SK-N-SH treated with all-trans-retinoic acid at 6 μM for 48 hours (cell line): ENCODE data around the gene MTCH2.

Experiments used
- ATAC-seq: fragments of 200-7000 bp; cut with Tn5 transposase; 3 replicates; pipeline ENCODE4 v1.9.1; 2020; ENCODE audit warnings: mild to moderate bottlenecking, moderate library complexity
- ARNTL ChIP-seq: fragments of 450-650 bp; formaldehyde crosslinking; IDR thresholded peaks from 2 replicates; pipeline ENCODE4 v1.5.0; 2020; ENCODE audit warnings: low read depth, mild to moderate bottlenecking, moderate library complexity, borderline replicate concordance
- BACH2 ChIP-seq: fragments of 250-450 bp; sonication (Bioruptor Pico); IDR thresholded peaks from 2 replicates; pipeline ENCODE4 v1.9.0; 2021; ENCODE audit warnings: mild to moderate bottlenecking, borderline replicate concordance
- CSDC2 ChIP-seq: fragments of 250-450 bp; sonication (Bioruptor Pico); IDR thresholded peaks from 2 replicates; pipeline ENCODE4 v1.5.0; 2020; ENCODE audit warnings: mild to moderate bottlenecking, moderate library complexity
- ESRRG ChIP-seq: fragments of 250-450 bp; sonication (Bioruptor Pico); IDR thresholded peaks from 2 replicates; pipeline ENCODE4 v1.6.1; 2021; ENCODE audit warnings: mild to moderate bottlenecking
- GLIS3 ChIP-seq: fragments of 250-450 bp; sonication (Bioruptor Pico); IDR thresholded peaks from 2 replicates; pipeline ENCODE4 v1.5.0; 2020; ENCODE audit warnings: mild to moderate bottlenecking, moderate library complexity
- ISL1 ChIP-seq: fragments of 250-450 bp; sonication (Bioruptor Pico); IDR thresholded peaks from 2 replicates; pipeline ENCODE4 v2.1.2; 2022; ENCODE audit warnings: mild to moderate bottlenecking, moderate library complexity
- OSR1 ChIP-seq: fragments of 250-450 bp; sonication (Bioruptor Pico); IDR thresholded peaks from 2 replicates; pipeline ENCODE4 v1.8.0; 2022; ENCODE audit warnings: moderate library complexity, mild to moderate bottlenecking, inconsistent platforms
- PPARA ChIP-seq: fragments of 250-450 bp; sonication (Bioruptor Pico); IDR thresholded peaks from 2 replicates; pipeline ENCODE4 v1.5.0; 2020; ENCODE audit warnings: mild to moderate bottlenecking, borderline replicate concordance
- RARB ChIP-seq: fragments of 250-450 bp; sonication (Bioruptor Pico); IDR thresholded peaks from 2 replicates; pipeline ENCODE4 v1.8.0; 2021; ENCODE audit warnings: mild to moderate bottlenecking, moderate library complexity
- SNAI2 ChIP-seq: fragments of 250-450 bp; sonication (Bioruptor Pico); IDR thresholded peaks from 2 replicates; pipeline ENCODE4 v1.5.0; 2020; ENCODE audit warnings: mild to moderate bottlenecking, moderate library complexity
- TOX ChIP-seq: fragments of 250-450 bp; sonication (Bioruptor Pico); IDR thresholded peaks from 2 replicates; pipeline ENCODE4 v1.8.0; 2021; ENCODE audit warnings: mild to moderate bottlenecking, moderate library complexity, borderline replicate concordance
- ZFP3 ChIP-seq: fragments of 250-450 bp; sonication (Bioruptor Pico); IDR thresholded peaks from 2 replicates; pipeline ENCODE4 v1.5.0; 2020; ENCODE audit warnings: mild to moderate bottlenecking, moderate library complexity
- ZFP30 ChIP-seq: fragments of 450-650 bp; formaldehyde crosslinking; IDR thresholded peaks from 2 replicates; pipeline ENCODE4 v1.5.0; 2022; ENCODE audit warnings: mild to moderate bottlenecking, moderate library complexity
- ZNF565 ChIP-seq: fragments of 450-650 bp; formaldehyde crosslinking; conservative IDR thresholded peaks from 2 replicates; pipeline ENCODE4 v1.5.0; 2020; ENCODE audit warnings: low read depth, mild to moderate bottlenecking, moderate library complexity
- ZNF8 ChIP-seq: fragments of 450-650 bp; formaldehyde crosslinking; IDR thresholded peaks from 2 replicates; pipeline ENCODE4 v1.5.0; 2020; ENCODE audit warnings: mild to moderate bottlenecking, moderate library complexity
- TF ChIP-seq, protein P1 (sequence below): fragments of 250-450 bp; sonication (Bioruptor Pico); IDR thresholded peaks from 2 replicates; pipeline ENCODE4 v1.5.0; 2020; ENCODE audit warnings: mild to moderate bottlenecking, moderate library complexity
- TF ChIP-seq, protein P2 (sequence below): fragments of 250-450 bp; sonication (Bioruptor Pico); IDR thresholded peaks from 2 replicates; pipeline ENCODE4 v1.8.0; 2020; ENCODE audit warnings: mild to moderate bottlenecking, moderate library complexity, borderline replicate concordance
- TF ChIP-seq, protein P3 (sequence below): fragments of 250-450 bp; sonication (Bioruptor Pico); IDR thresholded peaks from 2 replicates; pipeline ENCODE4 v1.5.1; 2020; ENCODE audit warnings: low read depth, mild to moderate bottlenecking, moderate library complexity
- TF ChIP-seq, protein P4 (sequence below): fragments of 250-450 bp; sonication (Bioruptor Pico); IDR thresholded peaks from 2 replicates; pipeline ENCODE4 v1.8.0; 2021; ENCODE audit warnings: low read depth, mild to moderate bottlenecking, moderate library complexity, borderline replicate concordance

The MTCH2 gene

DNA sequence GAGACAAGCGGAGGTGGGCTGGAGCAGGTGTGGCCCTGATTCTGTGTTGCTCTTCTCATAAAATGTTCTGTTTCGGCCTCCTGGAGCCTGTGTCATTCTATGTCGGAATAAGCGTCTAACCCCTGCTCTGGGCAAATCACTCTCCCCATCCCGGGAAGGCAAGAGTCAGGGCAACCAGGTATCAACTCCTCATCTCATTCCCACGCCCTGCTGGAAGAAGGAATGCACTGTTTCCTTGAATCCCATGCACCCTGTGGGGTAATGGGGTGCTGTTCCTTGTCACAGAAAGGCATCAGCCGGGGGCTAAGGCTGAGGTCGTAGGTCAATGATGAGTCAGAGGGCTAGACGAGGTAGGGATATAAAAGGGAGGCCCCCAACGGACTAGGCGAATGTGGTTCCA is 53.2 kb downstream of the MTCH2 start (continued):
- TF ChIP-seq, protein P1, sequence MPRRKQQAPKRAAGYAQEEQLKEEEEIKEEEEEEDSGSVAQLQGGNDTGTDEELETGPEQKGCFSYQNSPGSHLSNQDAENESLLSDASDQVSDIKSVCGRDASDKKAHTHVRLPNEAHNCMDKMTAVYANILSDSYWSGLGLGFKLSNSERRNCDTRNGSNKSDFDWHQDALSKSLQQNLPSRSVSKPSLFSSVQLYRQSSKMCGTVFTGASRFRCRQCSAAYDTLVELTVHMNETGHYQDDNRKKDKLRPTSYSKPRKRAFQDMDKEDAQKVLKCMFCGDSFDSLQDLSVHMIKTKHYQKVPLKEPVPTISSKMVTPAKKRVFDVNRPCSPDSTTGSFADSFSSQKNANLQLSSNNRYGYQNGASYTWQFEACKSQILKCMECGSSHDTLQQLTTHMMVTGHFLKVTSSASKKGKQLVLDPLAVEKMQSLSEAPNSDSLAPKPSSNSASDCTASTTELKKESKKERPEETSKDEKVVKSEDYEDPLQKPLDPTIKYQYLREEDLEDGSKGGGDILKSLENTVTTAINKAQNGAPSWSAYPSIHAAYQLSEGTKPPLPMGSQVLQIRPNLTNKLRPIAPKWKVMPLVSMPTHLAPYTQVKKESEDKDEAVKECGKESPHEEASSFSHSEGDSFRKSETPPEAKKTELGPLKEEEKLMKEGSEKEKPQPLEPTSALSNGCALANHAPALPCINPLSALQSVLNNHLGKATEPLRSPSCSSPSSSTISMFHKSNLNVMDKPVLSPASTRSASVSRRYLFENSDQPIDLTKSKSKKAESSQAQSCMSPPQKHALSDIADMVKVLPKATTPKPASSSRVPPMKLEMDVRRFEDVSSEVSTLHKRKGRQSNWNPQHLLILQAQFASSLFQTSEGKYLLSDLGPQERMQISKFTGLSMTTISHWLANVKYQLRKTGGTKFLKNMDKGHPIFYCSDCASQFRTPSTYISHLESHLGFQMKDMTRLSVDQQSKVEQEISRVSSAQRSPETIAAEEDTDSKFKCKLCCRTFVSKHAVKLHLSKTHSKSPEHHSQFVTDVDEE: no peak
- no peak for TF ChIP-seq ESRRG (CRISPR knock-in tag)

DNA sequence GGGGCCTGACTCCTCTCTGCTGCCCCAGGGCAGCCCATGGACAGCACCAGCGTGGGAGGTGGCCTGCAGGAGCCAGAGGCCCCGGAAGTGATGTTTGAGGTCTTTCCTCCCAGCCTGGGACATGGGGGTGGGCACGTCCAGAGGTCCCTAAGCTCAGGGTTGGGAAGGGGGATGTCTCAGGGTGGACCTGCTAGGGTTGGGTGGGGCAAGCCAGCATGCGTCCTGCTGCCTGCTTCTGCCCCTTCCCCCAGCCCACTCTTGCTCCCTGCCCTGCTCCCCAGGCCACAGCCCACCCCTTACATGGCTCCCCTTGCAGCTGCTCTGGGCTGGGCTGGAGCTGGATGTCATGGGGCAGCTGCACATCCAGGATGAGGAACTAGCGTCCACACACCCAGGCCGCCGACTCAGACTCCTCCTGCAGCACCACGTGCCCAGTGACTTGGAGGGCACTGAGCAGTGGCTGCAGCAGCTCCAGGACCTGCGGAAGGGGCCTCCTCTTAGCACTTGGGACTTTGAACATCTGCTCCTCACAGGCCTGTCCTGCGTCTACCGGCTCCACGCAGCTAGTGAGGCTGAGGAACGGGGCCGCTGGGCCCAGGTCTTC is 54.5 kb downstream of the MTCH2 start:
- TF ChIP-seq OSR1 (no peak), CSDC2 (CRISPR knock-in tag) (no peak), RARB (no peak), ZNF8 (CRISPR knock-in tag) (no peak), BACH2 (CRISPR knock-in tag) (no peak), ZNF565 (no peak), PPARA (CRISPR knock-in tag) (no peak), ZFP30 (CRISPR knock-in tag) (no peak), TOX (no peak), SNAI2 (CRISPR knock-in tag) (no peak), GLIS3 (CRISPR knock-in tag) (no peak), ISL1 (CRISPR knock-in tag) (no peak), ARNTL (no peak), ESRRG (CRISPR knock-in tag) (no peak), ZFP3 (CRISPR knock-in tag) (no peak)
- TF ChIP-seq, protein P2, sequence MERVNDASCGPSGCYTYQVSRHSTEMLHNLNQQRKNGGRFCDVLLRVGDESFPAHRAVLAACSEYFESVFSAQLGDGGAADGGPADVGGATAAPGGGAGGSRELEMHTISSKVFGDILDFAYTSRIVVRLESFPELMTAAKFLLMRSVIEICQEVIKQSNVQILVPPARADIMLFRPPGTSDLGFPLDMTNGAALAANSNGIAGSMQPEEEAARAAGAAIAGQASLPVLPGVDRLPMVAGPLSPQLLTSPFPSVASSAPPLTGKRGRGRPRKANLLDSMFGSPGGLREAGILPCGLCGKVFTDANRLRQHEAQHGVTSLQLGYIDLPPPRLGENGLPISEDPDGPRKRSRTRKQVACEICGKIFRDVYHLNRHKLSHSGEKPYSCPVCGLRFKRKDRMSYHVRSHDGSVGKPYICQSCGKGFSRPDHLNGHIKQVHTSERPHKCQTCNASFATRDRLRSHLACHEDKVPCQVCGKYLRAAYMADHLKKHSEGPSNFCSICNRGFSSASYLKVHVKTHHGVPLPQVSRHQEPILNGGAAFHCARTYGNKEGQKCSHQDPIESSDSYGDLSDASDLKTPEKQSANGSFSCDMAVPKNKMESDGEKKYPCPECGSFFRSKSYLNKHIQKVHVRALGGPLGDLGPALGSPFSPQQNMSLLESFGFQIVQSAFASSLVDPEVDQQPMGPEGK (CRISPR knock-in tag): no peak
- TF ChIP-seq, protein P1: no peak
- TF ChIP-seq, protein P3, sequence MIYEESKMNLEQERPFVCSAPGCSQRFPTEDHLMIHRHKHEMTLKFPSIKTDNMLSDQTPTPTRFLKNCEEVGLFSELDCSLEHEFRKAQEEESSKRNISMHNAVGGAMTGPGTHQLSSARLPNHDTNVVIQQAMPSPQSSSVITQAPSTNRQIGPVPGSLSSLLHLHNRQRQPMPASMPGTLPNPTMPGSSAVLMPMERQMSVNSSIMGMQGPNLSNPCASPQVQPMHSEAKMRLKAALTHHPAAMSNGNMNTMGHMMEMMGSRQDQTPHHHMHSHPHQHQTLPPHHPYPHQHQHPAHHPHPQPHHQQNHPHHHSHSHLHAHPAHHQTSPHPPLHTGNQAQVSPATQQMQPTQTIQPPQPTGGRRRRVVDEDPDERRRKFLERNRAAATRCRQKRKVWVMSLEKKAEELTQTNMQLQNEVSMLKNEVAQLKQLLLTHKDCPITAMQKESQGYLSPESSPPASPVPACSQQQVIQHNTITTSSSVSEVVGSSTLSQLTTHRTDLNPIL (CRISPR knock-in tag): no peak
- TF ChIP-seq, all 23 proteins: peak for 0
- 0 out of 3 replicates have a peak, but pooled peaks have one; percentile 11 for ATAC-seq

DNA sequence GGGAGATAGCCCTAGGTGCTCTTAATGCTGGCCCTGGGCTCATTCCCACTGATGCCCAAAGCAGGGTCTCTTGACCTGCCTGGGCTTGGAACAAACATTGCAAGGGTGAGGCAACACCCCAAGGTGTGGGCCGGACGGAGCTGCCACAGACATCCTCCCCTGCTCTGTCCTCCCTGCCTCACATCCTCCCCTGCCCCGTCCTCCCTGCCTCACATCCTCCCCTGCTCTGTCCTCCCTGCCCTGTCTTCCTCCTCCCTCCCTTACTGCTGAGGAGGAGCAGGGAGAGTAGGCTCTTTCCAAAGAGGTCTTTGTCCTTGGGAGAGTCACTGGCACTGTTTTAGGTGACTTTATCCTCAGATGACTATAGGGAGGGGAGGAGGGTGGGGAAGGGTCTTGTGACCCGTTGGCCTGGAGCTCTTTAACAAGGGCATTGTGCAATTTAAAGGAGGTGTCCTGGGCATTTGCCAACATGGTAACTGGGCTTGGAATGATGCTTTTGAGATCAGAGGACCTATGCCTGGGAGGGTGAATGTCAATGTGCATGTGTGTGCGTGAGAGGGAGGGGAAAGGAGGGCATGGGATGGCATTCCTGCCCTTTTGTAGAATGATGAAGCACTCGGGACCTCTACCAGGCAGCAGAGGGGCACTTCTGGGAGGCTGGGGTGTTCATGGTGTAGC is 55.2 kb downstream of the MTCH2 start:
- TF ChIP-seq ISL1 (CRISPR knock-in tag) (no peak), ZNF565 (no peak), BACH2 (CRISPR knock-in tag) (no peak), ZFP30 (CRISPR knock-in tag) (no peak), ZNF8 (CRISPR knock-in tag) (no peak), SNAI2 (CRISPR knock-in tag) (no peak), TOX (no peak), PPARA (CRISPR knock-in tag) (no peak)
- TF ChIP-seq, protein P4, sequence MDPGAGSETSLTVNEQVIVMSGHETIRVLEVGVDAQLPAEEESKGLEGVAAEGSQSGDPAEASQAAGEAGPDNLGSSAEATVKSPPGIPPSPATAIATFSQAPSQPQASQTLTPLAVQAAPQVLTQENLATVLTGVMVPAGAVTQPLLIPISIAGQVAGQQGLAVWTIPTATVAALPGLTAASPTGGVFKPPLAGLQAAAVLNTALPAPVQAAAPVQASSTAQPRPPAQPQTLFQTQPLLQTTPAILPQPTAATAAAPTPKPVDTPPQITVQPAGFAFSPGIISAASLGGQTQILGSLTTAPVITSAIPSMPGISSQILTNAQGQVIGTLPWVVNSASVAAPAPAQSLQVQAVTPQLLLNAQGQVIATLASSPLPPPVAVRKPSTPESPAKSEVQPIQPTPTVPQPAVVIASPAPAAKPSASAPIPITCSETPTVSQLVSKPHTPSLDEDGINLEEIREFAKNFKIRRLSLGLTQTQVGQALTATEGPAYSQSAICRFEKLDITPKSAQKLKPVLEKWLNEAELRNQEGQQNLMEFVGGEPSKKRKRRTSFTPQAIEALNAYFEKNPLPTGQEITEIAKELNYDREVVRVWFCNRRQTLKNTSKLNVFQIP (CRISPR knock-in tag): no peak
- TF ChIP-seq, protein P3 (CRISPR knock-in tag): no peak
- ATAC-seq: peak; percentile 14
